ENCODE measurements around the gene CYP2R1.
"Not testable (repeated sequence)": the region's sequence is repeated elsewhere in the genome, so short reads cannot be mapped to it uniquely, and the experiment has no call there.

The CYP2R1 gene

GRCh38 chr11:14891143-14892035 is 642 bp downstream of the CYP2R1 start:
- DNase-seq = peak; percentile 94

GRCh38 chr11:14886513-14886912 is 5.5 kb downstream of the CYP2R1 start:
- DNase-seq = no peak

- no peak for DNase-seq
These were observed 7.3 kb downstream of the CYP2R1 start for GRCh38 chr11:14884667-14885273.

- not testable (repeated sequence) for DNase-seq
These were observed 8.3 kb downstream of the CYP2R1 start for GRCh38 chr11:14883683-14884082.

- DNase-seq = no peak
These were observed 9.8 kb downstream of the CYP2R1 start for GRCh38 chr11:14882196-14882595.

GRCh38 chr11:14881576-14882193 is 10.3 kb downstream of the CYP2R1 start:
- no peak for DNase-seq

- DNase-seq = no peak
These were observed 16.9 kb downstream of the CYP2R1 start for GRCh38 chr11:14875163-14875562.

- DNase-seq = no peak
These were observed 18.4 kb downstream of the CYP2R1 start for GRCh38 chr11:14873632-14874031.

GRCh38 chr11:14872032-14872431 is 20.0 kb downstream of the CYP2R1 start:
- DNase-seq = no peak

GRCh38 chr11:14863775-14864174 is 28.3 kb downstream of the CYP2R1 start:
- not testable (repeated sequence) for DNase-seq

- no peak for DNase-seq
These were observed 30.4 kb downstream of the CYP2R1 start for GRCh38 chr11:14861680-14862079.

GRCh38 chr11:14860511-14860910 is 31.5 kb downstream of the CYP2R1 start:
- DNase-seq = no peak

- no peak for DNase-seq
These were observed 33.6 kb downstream of the CYP2R1 start for GRCh38 chr11:14858404-14858803.

- DNase-seq = no peak
These were observed 34.4 kb downstream of the CYP2R1 start for GRCh38 chr11:14857621-14858020.

- DNase-seq = no peak
These were observed 36.1 kb downstream of the CYP2R1 start for GRCh38 chr11:14855890-14856289.

- no peak for DNase-seq
These were observed 38.0 kb downstream of the CYP2R1 start for GRCh38 chr11:14854057-14854456.

- DNase-seq = no peak
These were observed 39.4 kb downstream of the CYP2R1 start for GRCh38 chr11:14852571-14853177.

- DNase-seq = no peak
These were observed 50.0 kb downstream of the CYP2R1 start for GRCh38 chr11:14842002-14842401.

- no peak for DNase-seq
These were observed 56.2 kb downstream of the CYP2R1 start for GRCh38 chr11:14835496-14836492.

All from activated effector memory CD4-positive, alpha-beta T cell treated with anti-CD3 and anti-CD28 coated beads, Interleukin-2, amount 50 U/mL, for 16 hours (primary cell).